GM21447 (cell line): ENCODE results near the gene GEMIN4.
"Not testable (repeated sequence)": the region's sequence is repeated elsewhere in the genome, so short reads cannot be mapped to it uniquely, and the experiment has no call there.

Experiments
- ATAC-seq: cut with Tn5 transposase; IDR thresholded peaks from one replicate; pipeline ENCODE4 v1.9.1; 2021; ENCODE audit not compliant: unreplicated experiment

The GEMIN4 gene

GRCh38 chr17:781805-782731, 30.0 kb upstream of the GEMIN4 start, which contains the start of the genes GLOD4 and MRM3:
Gene GLOD4 (minus strand): TSS chr17:782280. CDS start chr17:782255, 25 bp downstream.
Gene MRM3 (plus strand): TSS chr17:782353. CDS start chr17:782379, 26 bp downstream.
- peak; percentile 84 for ATAC-seq

GRCh38 chr17:778096-778495, 26.0 kb upstream of the GEMIN4 start:
- ATAC-seq: no peak

- no peak for ATAC-seq
Measured at GRCh38 chr17:774313-774584, 22.2 kb upstream of the GEMIN4 start.

- ATAC-seq: no peak
Measured at GRCh38 chr17:773467-774312, 21.6 kb upstream of the GEMIN4 start.

GRCh38 chr17:773016-773415, 21.0 kb upstream of the GEMIN4 start:
- no peak for ATAC-seq

GRCh38 chr17:767076-767475, 15.0 kb upstream of the GEMIN4 start:
- no peak for ATAC-seq

GRCh38 chr17:760371-760770, 8.3 kb upstream of the GEMIN4 start:
- ATAC-seq: no peak

- no peak for ATAC-seq
Measured at GRCh38 chr17:759964-760363, 7.9 kb upstream of the GEMIN4 start.

GRCh38 chr17:756010-756567, 4.0 kb upstream of the GEMIN4 start:
- not testable (repeated sequence) for ATAC-seq

GRCh38 chr17:755319-755961, 3.4 kb upstream of the GEMIN4 start:
- ATAC-seq: not testable (repeated sequence)

- no peak for ATAC-seq
Measured at GRCh38 chr17:753418-753817, 1.4 kb upstream of the GEMIN4 start.

- no peak for ATAC-seq
Measured at GRCh38 chr17:752620-753219, 656 bp upstream of the GEMIN4 start.

- peak; percentile 15 for ATAC-seq
Measured at GRCh38 chr17:751269-752001, 629 bp downstream of the GEMIN4 start.

- ATAC-seq: no peak
Measured at GRCh38 chr17:750431-751037, 1.5 kb downstream of the GEMIN4 start.

GRCh38 chr17:749359-749758, 2.7 kb downstream of the GEMIN4 start:
- not testable (repeated sequence) for ATAC-seq

- ATAC-seq: not testable (repeated sequence)
Measured at GRCh38 chr17:748604-749003, 3.5 kb downstream of the GEMIN4 start.

GRCh38 chr17:746783-747629, 5.1 kb downstream of the GEMIN4 start:
- no peak for ATAC-seq

GRCh38 chr17:746181-746580, 5.9 kb downstream of the GEMIN4 start:
- ATAC-seq: no peak

- no peak for ATAC-seq
Measured at GRCh38 chr17:745406-745805, 6.7 kb downstream of the GEMIN4 start.
